OCI-LY7 (cell line): ENCODE measurements around the gene ZNF70.

Source experiments
- EZH2phosphoT487 ChIP-seq: fragments of 200-600 bp; sonication (generic); IDR thresholded peaks from 2 replicates; pipeline ENCODE4 v1.6.1; 2018; ENCODE audit warnings: low read depth, borderline replicate concordance, mild to moderate bottlenecking, mixed run types, antibody characterized with exemption, low read length, moderate library complexity, mixed read lengths
- TF ChIP-seq, protein P1 (sequence below): fragments of 200-600 bp; sonication (generic); conservative IDR thresholded peaks from 2 replicates; pipeline ENCODE4 v1.5.1; 2014; ENCODE audit warnings: mild to moderate bottlenecking, antibody characterized with exemption, low read length, moderate library complexity, mixed read lengths

DNA sequence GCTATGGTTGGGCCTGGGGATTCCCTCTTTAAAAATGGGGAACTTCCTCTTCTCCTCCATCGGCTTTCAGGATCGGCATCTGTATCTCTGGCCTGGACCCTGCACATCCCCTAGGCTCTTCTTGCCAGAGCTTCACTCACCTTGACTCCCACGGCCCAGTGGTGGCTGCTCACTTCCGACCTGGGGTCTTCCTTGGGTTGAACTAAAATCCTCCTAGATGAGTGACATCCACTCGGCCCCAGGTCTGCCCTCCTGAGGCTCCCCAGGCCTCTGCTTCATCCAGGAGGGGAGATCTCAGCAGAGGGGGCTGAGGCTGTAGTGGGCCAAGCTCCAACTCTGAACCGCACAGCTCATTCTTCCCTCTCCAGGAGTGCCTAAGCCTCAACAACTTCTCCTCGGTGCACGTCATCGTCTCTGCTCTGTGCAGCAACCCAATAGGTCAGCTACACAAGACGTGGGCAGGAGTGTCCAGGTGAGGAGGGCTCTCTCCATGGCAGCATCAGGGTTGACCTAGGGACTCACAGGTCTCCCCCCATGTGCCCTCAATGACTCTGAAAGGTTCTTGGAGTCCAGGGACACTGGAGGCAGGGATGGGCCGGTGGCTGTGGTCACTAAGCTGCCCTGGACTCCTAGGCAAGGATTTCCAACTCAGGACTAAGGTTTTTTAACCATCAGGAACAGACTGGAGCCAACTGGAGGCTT is 56.8 kb downstream of the ZNF70 start:
- TF ChIP-seq, protein P1, sequence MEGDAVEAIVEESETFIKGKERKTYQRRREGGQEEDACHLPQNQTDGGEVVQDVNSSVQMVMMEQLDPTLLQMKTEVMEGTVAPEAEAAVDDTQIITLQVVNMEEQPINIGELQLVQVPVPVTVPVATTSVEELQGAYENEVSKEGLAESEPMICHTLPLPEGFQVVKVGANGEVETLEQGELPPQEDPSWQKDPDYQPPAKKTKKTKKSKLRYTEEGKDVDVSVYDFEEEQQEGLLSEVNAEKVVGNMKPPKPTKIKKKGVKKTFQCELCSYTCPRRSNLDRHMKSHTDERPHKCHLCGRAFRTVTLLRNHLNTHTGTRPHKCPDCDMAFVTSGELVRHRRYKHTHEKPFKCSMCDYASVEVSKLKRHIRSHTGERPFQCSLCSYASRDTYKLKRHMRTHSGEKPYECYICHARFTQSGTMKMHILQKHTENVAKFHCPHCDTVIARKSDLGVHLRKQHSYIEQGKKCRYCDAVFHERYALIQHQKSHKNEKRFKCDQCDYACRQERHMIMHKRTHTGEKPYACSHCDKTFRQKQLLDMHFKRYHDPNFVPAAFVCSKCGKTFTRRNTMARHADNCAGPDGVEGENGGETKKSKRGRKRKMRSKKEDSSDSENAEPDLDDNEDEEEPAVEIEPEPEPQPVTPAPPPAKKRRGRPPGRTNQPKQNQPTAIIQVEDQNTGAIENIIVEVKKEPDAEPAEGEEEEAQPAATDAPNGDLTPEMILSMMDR = no peak
- TF ChIP-seq EZH2phosphoT487 = no peak
